GM21528 (cell line): ENCODE measurements around the gene PDE1A.

Source experiments
- ATAC-seq: cut with Tn5 transposase; IDR thresholded peaks from one replicate; pipeline ENCODE4 v1.9.1; 2021; ENCODE audit warnings: mild to moderate bottlenecking, moderate library complexity; ENCODE audit not compliant: unreplicated experiment, low FRiP score

The PDE1A gene

DNA sequence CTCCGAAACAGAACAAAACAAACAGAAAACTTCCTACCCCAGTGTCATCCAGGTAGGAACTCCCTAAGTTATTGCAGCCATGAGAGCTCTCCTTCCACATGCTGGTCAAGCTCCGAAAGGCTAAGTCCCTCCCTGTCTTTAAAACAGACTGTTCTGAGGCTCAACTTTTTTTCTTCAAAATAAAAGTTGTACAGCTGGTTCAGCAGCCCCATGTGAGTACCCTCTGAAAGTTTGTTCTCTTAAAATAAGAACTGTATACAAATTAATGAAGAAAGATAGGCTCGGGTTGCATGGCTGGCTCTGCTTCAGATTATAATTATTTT lies at the start of gene PDE1A:
TSS of gene PDE1A (minus strand) at position 119 of the 323 bp plus-strand sequence.
- no peak for ATAC-seq

GRCh38 chr2:182473635-182474034 lies 46.8 kb upstream of the PDE1A start:
- ATAC-seq: no peak

DNA sequence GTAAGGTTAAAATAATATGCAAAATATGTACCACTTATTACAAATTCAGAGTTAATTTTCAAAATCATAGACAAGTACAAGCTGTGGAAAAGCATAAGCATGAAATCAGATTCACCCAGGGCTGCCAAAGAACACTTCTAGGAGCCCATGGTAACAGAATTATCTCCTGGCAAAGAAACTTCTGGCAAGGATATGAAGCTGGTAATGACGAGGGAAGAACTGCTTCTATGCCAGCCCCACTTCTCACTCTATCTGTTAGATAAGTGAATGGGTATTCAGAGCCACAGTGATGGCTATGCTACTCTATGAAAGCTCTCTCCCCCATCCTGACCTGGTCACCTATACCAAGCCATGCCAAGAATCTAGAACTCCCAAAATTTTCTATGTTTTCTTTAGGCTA lies 36.9 kb upstream of the PDE1A start:
- ATAC-seq: no peak

GRCh38 chr2:182456784-182457183 lies 29.9 kb upstream of the PDE1A start:
- no peak for ATAC-seq

- no peak for ATAC-seq
Observed at GRCh38 chr2:182452456-182452990, 25.7 kb upstream of the PDE1A start.

DNA sequence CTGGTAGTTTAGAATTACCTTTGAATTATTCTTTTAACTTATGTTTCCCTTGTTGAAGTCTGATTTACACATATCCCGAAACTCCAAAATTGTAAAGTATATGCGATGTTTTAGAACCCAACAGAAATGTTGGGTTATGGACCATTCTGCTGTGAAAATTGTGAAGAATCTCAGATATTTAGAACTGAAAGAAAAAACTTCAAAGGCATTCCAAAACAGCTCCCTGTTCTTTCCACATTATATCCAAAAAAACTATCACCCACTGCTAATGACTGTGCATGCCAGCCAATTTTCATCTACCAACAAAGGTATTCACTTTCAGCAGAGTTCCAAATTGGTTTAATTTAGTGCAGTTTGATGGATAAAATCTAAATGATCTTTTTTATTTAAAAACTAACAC lies 21.5 kb upstream of the PDE1A start:
- ATAC-seq: no peak

DNA sequence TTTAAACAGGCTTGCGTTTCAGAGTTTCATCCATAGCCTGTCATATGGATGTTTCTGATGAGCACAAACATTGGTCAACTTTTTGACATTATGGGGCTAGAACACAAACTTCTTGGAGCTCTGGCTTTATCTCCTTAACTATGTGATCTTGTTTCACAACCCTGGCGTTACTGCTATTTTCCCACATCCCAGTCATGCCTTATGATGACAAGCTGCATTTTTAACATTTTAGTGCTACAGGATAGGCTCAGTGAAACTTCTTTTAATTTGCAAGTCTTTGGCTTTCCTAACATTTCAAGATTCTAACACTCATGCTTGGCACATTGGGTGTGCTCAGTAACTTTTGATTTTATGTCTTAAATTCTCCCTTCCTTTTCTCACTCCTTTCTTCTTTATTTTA lies 21.0 kb upstream of the PDE1A start:
- ATAC-seq: no peak

DNA sequence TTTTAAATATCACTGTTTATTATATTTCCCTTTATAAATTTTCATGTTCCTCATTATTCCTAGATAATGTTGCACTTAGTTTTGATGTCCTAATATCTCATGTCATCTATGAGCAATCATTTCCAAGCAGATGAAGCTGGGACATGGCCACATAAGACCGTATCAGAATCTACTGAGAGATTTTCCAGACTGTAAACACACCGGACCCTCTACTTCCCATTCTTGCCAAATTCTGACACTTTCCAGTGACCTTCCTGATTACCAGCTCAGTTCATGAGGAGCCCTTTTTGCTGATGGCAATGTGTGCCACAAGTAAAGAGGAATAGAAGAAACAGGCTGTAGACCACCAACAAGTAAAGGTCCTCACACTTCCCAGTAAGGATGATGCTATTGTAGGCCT lies 20.3 kb upstream of the PDE1A start:
- no peak for ATAC-seq

DNA sequence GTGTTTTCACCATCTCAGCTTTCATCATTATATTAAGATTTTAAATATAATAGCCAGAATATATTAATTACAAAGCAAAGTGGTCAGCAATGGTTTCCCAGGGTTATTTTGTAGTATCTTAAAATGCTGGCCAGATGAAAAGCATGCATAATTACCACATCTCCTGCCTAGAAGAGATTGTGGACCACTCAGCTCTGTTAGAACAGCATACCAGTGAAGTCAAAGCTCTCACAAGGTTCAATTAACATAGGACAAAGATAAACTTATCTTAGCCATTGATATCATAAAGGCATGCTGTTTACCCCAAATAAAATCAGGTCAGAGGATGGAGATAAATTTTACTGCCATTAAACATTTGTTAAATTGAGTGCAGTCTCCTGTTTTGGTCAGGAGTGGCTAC lies 19.3 kb upstream of the PDE1A start:
- ATAC-seq: no peak

DNA sequence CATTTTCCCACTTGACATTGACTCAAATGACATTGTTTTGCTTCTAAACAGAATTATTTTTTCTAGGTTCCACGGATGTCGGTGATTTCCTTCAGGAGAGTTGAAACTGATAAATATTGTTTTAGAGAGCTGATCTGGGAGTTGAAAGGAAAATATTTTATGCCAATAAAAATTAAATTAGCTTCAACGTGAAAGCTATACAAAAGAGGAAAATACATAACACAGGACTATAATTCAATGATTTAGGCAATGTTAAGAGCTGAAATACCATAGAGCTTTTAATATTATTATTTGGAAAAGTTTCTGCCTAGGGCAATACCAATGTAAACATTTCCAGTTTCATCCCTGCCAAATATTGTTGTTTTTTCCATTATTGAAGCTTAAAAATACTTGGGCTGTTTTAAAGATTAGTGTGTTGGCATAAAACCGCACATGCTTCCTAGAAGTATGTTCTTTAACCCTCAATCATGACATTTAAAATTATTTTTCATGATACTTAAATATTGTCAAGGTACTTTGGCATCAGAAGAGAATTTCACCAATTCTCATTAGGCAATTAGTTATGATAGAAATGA lies 18.6 kb upstream of the PDE1A start:
- ATAC-seq: no peak

DNA sequence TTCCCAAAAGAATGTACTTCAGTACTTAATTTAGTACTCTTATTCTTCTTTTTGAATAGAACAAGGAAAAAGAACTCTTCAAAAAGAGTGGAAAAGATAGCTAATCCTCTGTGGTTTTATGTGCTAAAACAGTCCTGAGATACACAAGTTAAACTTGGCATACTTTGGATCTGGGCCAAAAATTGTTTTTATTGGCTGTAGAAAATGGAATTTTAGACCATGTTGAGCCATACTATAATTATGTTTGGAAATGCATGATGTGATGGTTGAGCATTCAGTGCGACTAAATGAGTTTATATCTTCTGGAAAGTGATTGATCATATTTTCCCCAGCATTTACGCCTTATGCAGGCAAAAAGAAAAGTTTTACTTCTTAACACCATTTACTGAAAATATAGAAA lies 18.0 kb upstream of the PDE1A start:
- no peak for ATAC-seq

DNA sequence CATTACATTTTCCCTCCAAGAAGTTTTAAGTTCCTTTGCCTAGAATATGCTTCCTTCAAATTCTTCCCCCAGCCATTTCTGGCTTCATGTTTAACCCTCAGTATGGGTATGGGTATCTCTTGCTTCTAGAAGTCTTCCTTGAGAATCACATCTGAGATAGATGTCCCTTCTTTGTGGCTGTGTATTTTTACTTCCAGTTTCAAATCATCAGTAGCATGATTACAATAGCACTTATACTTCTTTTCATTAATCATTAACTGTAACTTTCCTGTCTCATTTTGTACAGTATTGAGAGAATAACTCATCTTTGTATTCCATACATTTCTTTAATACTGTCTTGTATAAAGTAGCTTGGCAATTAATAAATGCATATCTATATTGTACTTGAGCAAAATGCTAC lies 17.3 kb upstream of the PDE1A start:
- ATAC-seq: no peak

DNA sequence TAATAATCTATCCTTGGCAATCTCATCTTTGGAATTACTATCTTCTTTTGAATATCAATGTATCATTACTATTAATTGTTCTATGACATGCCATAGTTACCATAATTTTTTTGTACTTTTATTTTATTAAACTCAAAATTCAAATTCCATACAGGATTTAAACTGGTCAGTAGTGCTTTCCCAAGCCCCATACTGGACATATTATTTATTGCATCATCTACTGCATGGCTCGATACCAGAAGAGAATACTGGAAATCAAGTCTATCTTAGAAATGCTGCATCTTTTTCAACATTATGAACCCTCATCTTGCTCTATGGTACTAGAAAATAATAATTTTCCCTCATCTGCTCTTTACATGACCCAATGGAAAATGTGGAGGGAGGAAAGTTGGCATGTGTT lies 9.4 kb upstream of the PDE1A start:
- no peak for ATAC-seq

DNA sequence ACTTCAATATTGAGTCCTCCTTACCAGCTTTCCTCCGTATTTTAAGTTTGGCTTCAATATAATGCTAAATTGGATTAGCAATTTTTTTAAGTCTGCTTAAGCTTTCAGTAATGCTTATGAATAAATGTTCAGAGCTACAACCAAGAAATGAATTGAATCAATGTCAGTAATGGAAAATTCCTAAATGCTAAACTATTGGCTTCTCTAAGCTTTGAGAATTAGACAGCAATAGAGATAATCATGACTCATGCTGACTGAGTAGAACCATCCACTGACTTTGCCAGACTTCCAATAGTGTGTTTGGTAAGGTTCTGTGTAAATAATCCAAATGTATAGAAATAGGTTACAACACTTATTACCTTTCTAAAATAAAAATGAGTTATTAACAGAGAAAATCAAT lies 8.9 kb upstream of the PDE1A start:
- no peak for ATAC-seq

DNA sequence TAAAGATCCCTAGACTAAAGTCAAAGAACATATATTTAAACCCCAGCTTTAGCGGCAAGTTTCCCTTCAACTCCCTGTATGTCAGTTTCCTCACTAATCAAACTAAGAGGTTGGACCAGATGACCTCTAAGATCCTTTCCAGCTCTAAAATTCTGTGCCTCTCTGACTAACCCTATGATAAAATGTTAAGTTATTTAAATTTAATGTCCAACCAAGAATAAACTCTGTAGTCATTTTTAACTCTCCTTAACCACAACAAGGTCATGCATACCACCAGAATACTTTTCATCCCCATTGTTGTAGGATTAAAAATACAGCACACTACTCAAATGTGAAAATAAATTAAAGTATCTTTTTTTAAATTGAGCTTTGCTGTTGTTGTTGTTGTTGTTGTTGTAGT lies 5.2 kb upstream of the PDE1A start:
- ATAC-seq: no peak

- no peak for ATAC-seq
Observed at GRCh38 chr2:182428476-182428875, 1.6 kb upstream of the PDE1A start.

DNA sequence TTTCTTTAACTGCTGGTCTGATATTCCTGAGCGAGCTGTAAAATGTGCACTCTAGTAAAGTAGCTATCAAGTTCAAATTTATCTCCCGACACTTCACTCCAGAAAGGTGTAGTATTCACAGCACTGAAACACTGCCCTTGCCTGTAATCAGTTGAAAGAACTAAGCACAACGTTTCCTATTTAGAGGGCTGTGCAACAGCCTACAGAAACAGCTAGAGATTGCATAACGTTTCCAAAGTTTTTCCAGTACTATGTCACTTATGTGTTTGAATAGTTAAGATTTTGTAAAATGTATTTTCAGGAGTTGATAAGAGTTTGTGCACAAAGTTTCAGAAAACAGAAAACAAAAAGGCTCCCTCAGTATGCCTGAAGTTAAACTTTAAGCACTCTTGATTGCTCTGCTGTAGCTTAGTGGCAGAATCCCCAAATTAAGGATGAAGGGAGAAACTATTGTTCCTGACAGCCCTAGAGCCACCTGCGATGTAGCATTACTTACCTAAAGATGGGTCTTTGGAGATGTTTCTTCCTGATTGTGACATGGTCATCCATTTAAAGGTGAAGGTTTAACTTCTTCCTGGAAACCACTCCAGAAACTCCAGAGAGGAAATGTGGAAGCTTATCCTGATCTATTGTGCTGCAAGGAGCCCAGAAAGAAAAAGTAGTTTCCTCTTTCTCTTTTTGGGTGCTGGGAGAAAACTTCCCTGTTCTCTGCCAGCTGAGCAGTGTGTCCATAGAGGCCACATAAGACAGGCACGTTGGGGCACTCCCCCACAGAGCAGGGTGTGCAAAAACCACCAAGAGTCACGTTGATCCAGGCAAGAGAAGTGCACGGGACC lies 536 bp downstream of the PDE1A start:
- no peak for ATAC-seq

DNA sequence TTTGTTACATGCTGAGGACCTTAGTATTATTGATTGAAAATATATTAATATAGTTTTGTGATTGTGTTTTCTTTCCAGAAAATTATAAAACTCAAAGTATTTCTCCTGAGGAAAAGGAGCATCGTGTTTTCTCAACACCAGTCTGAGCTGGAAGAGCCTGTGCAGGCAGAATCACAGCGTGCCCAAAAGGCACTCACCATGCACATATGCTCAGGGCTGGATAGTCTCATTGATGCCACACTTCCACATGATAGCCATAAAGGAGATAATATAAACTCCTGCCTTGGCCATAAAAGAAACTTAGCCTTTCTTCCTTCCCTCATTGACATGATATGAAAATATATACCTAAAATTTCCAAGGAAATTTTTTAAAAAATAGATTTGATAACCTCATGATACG lies 4.0 kb downstream of the PDE1A start:
- ATAC-seq: no peak

DNA sequence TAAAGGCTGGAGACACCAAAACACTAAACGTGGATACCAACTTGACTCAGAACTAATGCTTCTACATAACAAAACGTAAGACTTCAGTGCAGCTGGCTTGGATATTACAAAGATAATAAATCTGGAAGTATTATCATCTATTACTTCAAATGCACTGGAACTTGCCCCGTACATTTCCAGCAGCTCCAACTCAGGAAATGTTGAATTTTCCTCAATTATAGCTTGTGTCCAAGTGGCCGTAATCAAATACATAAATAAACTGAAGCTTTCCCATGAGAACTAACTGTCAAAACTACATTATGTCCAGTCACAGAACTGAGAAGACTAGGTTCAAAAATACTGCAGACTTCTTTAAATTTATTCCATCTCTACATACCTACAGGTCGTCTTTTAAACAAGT lies 6.2 kb downstream of the PDE1A start:
- ATAC-seq: no peak

DNA sequence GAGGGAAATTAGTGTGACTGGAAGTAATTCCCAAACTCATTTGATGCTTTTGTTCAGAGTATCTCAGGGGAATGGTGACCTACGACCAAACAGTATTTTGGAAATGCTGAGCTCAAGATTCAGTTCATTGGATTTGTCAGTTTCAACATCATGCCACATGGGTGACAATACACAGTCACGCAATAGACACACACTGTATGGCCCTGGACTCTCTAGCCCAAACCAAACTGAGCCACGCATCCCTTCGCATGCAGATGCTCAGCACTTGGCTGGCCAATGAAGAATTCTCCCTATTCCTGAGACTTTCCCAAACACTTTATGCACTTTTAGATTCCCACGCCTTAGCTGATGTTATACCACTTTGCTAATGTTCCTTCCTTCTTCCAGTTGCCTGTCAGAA lies 10.0 kb downstream of the PDE1A start:
- no peak for ATAC-seq

- no peak for ATAC-seq
Observed at GRCh38 chr2:182416191-182416590, 10.6 kb downstream of the PDE1A start.

GRCh38 chr2:182415771-182416170 lies 11.1 kb downstream of the PDE1A start:
- ATAC-seq: no peak
